Activated CD8-positive, alpha-beta memory T cell treated with anti-CD3 and anti-CD28 coated beads for 36 hours (primary cell): Measurements from ENCODE around the gene MLEC. TPM values are rescaled to one million over a fixed set of nuclear protein-coding genes. Genes with fewer than 3 reads are reported as not detected.

Experiments used
- CTCF ChIA-PET: fragments of 350-600 bp; sonication (Branson Sonifier 250); formaldehyde crosslinking; loops from one replicate; lab custom pipeline; 2021; ENCODE audit warnings: antibody characterized with exemption; lab: Charles Lee
- POLR2A ChIA-PET: fragments of 350-600 bp; sonication (Branson Sonifier 250); formaldehyde crosslinking; loops from one replicate; lab custom pipeline; 2021; ENCODE audit warnings: antibody characterized with exemption; lab: Charles Lee
- total RNA-seq, 2 experiments: library from RNA; stranded (reverse); gene quantifications; one replicate each; pipeline ENCODE4 v1.2.3, GENCODE V29; 2021

The MLEC gene
- total RNA-seq, 2 experiments from 2014 or later, result 128 to 132 TPM

DNA sequence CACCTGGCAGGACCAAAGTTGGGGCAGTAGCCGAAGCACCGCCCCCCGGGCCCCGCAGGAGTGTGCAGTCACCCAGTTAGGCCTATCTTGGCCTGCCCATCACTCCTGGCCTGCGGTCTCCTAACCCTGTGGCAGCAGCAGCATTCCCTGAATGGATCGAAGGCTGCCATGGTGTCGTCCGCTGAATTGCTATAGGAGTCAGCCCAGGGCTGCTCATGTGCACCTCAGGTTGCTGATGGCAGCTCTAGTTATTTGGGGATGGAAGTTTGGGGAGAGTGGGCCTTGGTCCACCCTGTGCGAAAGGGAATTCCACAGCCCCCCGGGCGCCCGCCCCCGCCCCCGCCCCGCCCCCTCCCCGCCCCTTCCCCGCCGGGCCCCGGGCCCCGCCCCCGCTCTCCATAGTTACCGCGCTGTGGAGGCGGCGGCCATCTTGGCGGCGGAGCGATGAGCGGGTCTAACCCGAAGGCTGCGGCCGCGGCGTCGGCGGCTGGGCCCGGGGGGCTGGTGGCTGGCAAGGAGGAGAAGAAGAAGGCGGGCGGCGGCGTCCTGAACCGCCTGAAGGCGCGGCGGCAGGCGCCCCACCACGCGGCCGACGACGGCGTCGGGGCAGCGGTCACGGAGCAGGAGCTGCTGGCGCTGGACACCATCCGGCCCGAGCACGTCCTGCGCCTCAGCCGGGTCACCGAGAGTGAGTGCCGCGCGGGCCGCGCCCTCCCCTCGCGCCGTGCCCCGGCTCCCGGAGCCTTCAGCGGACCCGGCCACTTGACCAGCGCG lies 23.3 kb downstream of the MLEC start, which contains the start of gene UNC119B:
Gene UNC119B, plus strand, starts transcription at position 428 of the 774 bp plus-strand sequence. Its CDS starts 17 bp downstream, at position 445.
- POLR2A ChIA-PET, result interaction anchor here (0.5 to 1.0 kb wide), 5 partner anchors 15 to 349 kb away, joined by 3 to 5 read pairs (median 4); partner anchors contain the start of gene POP5
- CTCF ChIA-PET, result interaction anchor here (0.8 to 2.5 kb wide), 4 partner anchors 61 to 262 kb away, joined by 3 to 15 read pairs (median 6); no protein-coding TSS in a partner anchor

DNA sequence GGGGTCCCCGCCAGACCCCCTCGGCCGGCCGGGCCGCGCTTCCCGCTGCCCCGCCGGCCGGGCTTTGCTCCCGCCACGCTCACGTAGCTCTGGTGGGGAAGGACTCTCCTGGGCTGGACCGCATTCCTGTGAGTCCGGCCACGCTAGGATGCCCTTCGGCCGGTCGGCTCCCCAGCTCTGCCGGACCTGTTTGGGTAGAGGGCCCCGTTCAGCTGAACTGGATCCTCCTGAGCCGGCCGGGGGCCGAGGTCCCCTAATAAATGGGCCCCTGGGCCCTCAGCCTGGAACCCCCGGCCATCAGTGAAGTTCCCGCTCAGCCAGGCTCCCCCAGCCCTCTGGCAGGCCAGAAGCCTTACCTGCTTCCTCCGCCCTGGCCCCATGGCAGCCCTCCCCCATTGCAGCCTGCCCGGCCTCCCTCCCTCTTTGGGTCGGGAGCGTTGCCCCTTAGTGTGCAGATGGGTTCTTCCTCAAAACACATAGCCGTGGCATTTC lies 23.9 kb downstream of the MLEC start:
- ChIA-PET POLR2A (interaction anchor here (0.5 to 1.0 kb wide), 3 partner anchors 14 to 348 kb away, joined by 3 to 5 read pairs (median 3); partner anchors contain the start of gene POP5), CTCF (interaction anchor here (0.8 to 2.5 kb wide), 4 partner anchors 62 to 261 kb away, joined by 3 to 15 read pairs (median 6); no protein-coding TSS in a partner anchor)

GRCh38 chr12:120711411-120711810 lies 24.5 kb downstream of the MLEC start:
- CTCF ChIA-PET, result interaction anchor here (1.3 to 2.5 kb wide), 4 partner anchors 62 to 129 kb away, joined by 3 to 15 read pairs (median 7); partner anchors contain the start of gene POP5
- POLR2A ChIA-PET, result no interaction called here

- CTCF ChIA-PET, result interaction anchor here (1.4 to 2.5 kb wide), 3 partner anchors 64 to 130 kb away, joined by 5 to 15 read pairs (median 9); partner anchors contain the start of gene POP5
- POLR2A ChIA-PET, result no interaction called here
Measured at GRCh38 chr12:120712610-120713009, 25.7 kb downstream of the MLEC start.

DNA sequence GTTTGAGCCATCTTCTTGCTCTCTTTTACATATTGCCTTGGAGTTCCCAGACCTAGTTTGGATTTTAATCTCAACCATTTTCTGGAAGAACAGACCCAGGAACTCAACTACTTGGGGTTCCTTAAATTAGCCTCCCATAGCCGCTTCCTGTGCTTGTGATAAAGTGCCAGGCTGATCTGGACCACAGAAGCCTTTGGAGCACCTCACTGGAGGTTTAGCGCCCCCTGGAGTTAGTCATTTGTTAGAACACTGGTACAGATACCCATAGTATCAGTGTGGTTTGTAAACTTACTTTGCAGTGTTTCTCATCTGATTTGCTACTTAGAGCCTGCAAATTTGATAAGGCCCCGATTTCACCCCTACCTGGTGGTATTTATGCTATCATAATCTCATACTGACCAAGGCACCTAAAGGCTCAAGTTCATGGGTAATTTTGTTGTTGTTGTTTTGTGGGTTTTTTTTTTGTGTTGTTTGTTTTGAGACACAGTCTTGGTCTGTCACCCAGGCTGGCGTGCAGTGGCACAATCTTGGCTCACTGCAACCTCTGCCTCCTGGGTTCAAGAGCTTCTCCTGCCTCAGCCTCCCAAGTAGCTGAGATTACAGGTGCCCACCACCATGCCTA lies 27.0 kb downstream of the MLEC start:
- POLR2A ChIA-PET, result no interaction called here
- CTCF ChIA-PET, result interaction anchor here (1.0 to 1.4 kb wide), 3 partner anchors 65 to 259 kb away, joined by 3 read pairs; no protein-coding TSS in a partner anchor

DNA sequence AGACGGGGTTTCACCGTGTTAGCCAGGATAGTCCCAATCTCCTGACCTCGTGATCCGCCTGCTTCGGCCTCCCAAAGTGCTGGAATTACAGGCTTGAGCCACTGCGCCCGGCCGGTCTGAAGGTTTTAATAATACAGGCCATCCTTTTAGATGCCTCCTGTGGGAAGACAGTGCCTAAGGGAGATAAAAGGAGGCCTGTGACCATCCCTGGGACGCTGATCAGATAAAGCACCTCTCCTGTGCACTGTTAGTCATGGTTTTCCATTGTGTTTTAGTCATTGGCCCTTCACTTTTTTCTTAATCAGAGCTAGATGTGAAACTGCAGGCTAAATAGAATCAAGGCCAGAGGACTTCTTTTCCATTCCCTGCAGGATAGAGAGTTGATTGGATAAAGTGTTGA lies 31.1 kb downstream of the MLEC start:
- CTCF ChIA-PET, result no interaction called here

GRCh38 chr12:120719072-120719471 lies 32.1 kb downstream of the MLEC start:
- CTCF ChIA-PET, result no interaction called here
- POLR2A ChIA-PET, result no interaction called here

More for the DNA sequence above, 31.1 kb downstream of the MLEC start:
- POLR2A ChIA-PET, result interaction anchor here (1.1 kb wide), 1 partner anchor 20 kb away, joined by 3 read pairs; no protein-coding TSS in a partner anchor

DNA sequence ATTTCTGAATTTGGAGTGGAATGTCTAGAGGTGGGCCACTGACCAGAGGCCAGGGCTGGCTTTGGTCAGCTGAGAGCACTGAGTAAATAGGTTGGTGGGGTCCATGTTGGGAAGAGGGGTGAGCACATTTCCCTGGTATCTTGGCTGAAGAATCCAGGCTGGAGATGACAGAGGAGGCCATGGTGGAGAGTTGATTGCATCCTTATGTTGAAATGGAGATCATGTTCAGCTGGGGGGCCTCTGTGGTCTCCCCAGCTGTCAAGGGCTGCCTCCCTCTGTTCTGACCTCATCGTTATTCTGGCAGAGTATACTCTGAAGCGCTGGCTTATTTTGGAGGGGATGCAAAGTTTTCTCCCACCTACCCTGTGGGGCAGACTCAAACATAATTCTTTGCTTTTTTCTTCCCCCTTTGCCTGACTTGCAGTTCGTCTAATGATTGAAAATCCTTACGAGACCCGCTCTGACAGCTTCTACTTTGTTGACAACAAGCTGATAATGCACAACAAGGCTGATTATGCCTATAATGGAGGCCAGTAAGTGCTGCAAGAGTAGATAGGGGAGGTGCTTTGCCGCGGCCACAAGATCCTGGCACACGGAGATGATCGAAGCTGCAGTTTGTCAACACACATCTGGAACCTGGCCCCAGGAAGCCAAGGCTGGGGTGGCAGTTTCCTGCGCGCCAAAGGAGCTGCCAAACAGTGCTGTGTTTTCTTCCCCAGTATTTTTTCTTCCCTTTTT lies 32.7 kb downstream of the MLEC start:
- ChIA-PET CTCF (interaction anchor here (0.8 to 1.3 kb wide), 2 partner anchors 71 to 137 kb away, joined by 4 read pairs; no protein-coding TSS in a partner anchor), POLR2A (no interaction called here)

- CTCF ChIA-PET, result interaction anchor here (0.6 to 1.3 kb wide), 3 partner anchors 71 to 154 kb away, joined by 3 to 4 read pairs (median 4); no protein-coding TSS in a partner anchor
- POLR2A ChIA-PET, result no interaction called here
Measured at GRCh38 chr12:120720234-120720986, 33.5 kb downstream of the MLEC start.

DNA sequence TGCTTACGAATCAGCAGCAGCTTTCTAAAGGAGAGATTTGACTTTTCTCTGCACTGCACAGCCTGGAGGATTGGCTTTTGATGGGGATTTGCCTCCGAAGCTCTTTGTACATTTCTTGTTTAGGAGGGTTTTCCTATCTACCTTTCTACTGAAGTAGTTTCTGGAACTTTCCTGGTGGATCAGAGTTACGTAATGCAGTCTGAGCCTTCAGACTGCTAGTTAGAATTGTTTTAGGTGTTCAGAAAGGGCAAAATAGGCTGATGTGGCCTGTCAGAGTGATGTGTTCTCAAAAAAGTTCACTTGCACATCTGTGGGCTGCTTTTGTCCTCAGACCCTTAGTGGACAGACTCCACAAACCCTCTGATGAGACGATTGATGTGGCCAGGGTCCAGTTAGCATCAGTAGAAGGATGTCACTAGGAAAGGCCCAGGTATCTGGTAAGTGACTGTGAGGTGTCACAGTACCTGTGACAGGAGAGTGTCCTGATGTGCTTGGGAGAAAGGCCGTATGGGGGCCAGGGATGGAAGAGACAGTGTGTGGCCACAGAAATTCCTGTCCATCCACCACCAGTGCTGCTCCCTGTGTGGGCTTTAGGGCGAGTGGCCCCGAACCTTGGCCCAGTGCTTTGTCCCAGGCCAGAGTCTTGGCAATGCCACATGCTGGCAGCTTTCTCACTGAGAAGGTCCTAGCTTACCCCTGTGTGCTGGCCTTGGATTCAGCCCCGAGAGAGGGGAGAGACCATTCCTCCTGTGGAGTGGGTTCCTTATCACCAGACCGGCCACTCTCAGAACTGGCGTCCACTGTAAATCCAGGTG lies 34.2 kb downstream of the MLEC start:
- CTCF ChIA-PET, result interaction anchor here (1.3 to 1.6 kb wide), 2 partner anchors 72 to 73 kb away, joined by 4 read pairs; no protein-coding TSS in a partner anchor
- POLR2A ChIA-PET, result no interaction called here

DNA sequence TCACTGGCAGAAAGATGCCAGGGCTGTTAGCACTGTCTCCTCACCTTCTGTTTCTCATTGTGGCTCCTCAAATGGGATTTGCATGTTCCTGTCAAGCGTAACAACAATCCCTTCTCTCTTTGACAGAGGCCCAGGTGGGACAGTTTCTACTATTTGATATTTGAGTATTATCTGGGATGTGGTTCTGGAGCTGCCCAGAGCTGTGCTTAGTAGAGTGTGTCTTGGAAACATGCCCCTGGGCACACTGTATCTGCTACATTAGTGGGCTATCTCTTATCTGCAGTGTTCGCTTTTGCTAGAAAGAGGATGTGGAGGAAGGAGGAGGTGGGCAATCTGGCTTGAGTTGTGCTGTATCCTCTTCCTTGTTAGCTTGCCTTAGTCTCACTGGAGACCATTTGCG lies 34.9 kb downstream of the MLEC start:
- POLR2A ChIA-PET, result no interaction called here

DNA sequence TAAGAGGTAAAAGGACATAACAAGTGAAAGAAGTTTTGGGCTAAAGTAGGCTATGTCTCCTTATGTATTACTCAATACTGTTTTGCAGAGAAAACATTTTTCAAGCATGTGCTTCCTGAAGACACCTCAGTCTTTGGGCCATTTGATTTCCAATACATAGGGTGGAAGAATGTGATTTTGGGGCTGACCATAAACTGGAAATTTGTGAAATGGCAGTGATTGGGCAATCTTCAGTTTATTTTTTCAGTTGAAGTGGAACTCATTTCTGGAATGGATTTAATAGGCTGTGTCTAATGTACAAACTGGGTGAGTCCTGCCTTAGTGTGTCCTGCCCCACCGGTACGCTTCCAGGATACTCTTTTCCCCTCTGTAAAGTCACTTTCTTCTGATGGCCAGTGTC lies 35.8 kb downstream of the MLEC start:
- POLR2A ChIA-PET, result no interaction called here
- CTCF ChIA-PET, result interaction anchor here (0.8 to 1.6 kb wide), 2 partner anchors 74 to 249 kb away, joined by 3 to 4 read pairs; no protein-coding TSS in a partner anchor

More for the DNA sequence above, 34.9 kb downstream of the MLEC start:
- CTCF ChIA-PET, result interaction anchor here (0.8 to 1.6 kb wide), 2 partner anchors 73 to 250 kb away, joined by 3 to 4 read pairs; no protein-coding TSS in a partner anchor

- POLR2A ChIA-PET, result no interaction called here
- CTCF ChIA-PET, result no interaction called here
Measured at GRCh38 chr12:120724720-120725119, 37.8 kb downstream of the MLEC start.

- CTCF ChIA-PET, result interaction anchor here (0.6 kb wide), 1 partner anchor 372 kb away, joined by 3 read pairs; no protein-coding TSS in a partner anchor
- POLR2A ChIA-PET, result interaction anchor here (0.6 kb wide), 2 partner anchors 15 to 521 kb away, joined by 3 to 16 read pairs; partner anchors contain the start of gene UNC119B
Measured at GRCh38 chr12:120725151-120725658, 38.3 kb downstream of the MLEC start.

DNA sequence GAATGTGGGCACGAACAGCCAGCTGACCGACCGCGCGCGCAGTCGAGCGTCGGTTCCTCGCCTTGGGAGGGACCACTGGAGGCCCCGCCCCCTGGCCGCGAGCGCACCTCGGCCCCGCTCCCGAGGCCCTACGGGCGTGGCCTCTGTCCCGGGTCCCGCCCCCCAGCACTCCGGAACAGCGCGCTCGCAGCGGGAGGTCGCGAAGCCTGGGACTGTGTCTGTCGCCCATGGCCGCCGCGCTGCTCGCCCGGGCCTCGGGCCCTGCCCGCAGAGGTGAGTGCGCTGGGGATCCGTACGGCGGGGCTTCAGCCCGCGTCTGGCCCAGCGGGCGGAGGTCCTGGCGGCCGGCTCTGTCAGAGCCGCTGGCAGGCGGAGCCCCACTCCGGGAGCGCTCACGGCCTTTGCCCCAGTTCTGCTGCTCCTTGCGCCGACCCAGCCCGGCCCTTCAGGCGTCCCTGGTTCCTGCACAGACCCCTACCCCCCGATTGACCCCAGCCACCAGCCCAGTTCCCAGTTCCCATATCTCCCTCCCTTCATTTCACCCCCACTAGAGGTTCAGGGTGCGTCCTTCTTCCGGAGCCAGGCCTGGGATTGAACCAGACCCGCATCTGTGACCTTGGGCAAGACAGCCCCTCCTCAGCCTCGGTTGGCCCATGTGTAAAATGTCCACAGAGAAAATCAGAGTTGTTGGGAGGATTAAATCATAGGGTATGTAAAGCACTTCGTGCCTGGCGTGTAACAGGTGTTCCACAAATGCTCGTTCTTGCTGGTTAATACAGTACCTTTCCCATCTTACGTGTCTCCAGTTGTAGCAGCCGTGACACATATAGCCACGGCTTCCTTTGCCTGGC lies 38.9 kb downstream of the MLEC start, which contains the start of gene ACADS:
Gene ACADS, plus strand, starts transcription at position 168 of the 851 bp plus-strand sequence. Its CDS starts 60 bp downstream, at position 228.
- ChIA-PET POLR2A (interaction anchor here (0.5 to 0.6 kb wide), 3 partner anchors 11 to 522 kb away, joined by 3 to 16 read pairs (median 3); partner anchors contain the start of gene UNC119B), CTCF (interaction anchor here (0.6 kb wide), 1 partner anchor 371 kb away, joined by 3 read pairs; no protein-coding TSS in a partner anchor)
